Measurements from ENCODE around the gene UGT1A8.

Gene UGT1A8

GRCh38 chr2:233754872-233755611 is 137.6 kb downstream of the UGT1A8 start:
- in situ Hi-C loops (cut with HindIII; ENCODE audit: low pct_unique_long_range_greater_than_20kb, low sequenced_read_pairs): no loop called here
- DNase-seq (ENCODE audit: low read depth in 1 of 2, low spot score in 1 of 2): no peak
- TF ChIP-seq JUND (IDR thresholded peaks at IDR 0.05; ENCODE audit: low read depth): no peak

- no peak for TF ChIP-seq JUND (IDR thresholded peaks at IDR 0.05; ENCODE audit: low read depth)
- DNase-seq (ENCODE audit: low read depth in 1 of 2, low spot score in 1 of 2): no peak
- in situ Hi-C loops (cut with HindIII; ENCODE audit: low pct_unique_long_range_greater_than_20kb, low sequenced_read_pairs): no loop called here
Measured at GRCh38 chr2:233756429-233757081, 139.1 kb downstream of the UGT1A8 start.

GRCh38 chr2:233758141-233758540 is 140.7 kb downstream of the UGT1A8 start:
- TF ChIP-seq JUND (IDR thresholded peaks at IDR 0.05; ENCODE audit: low read depth): no peak
- in situ Hi-C loops (cut with HindIII; ENCODE audit: low pct_unique_long_range_greater_than_20kb, low sequenced_read_pairs): no loop called here
- DNase-seq (ENCODE audit: low read depth in 1 of 2, low spot score in 1 of 2): no peak

- in situ Hi-C loops (cut with HindIII; ENCODE audit: low pct_unique_long_range_greater_than_20kb, low sequenced_read_pairs): no loop called here
- no peak for DNase-seq (ENCODE audit: low read depth in 1 of 2, low spot score in 1 of 2)
Measured at GRCh38 chr2:233758849-233759248, 141.4 kb downstream of the UGT1A8 start.

GRCh38 chr2:233760043-233760442 is 142.6 kb downstream of the UGT1A8 start, which contains the start of gene UGT1A1:
TSS of gene UGT1A1 (plus strand) at chr2:233760270. CDS start at chr2:233760288, 18 bp downstream.
- in situ Hi-C loops (cut with HindIII; ENCODE audit: low pct_unique_long_range_greater_than_20kb, low sequenced_read_pairs): no loop called here
- TF ChIP-seq JUND (IDR thresholded peaks at IDR 0.05; ENCODE audit: low read depth): no peak
- DNase-seq (ENCODE audit: low read depth in 1 of 2, low spot score in 1 of 2): no peak

More at GRCh38 chr2:233758849-233759248, 141.4 kb downstream of the UGT1A8 start:
- no peak for TF ChIP-seq JUND (IDR thresholded peaks at IDR 0.05; ENCODE audit: low read depth)

- no peak for DNase-seq (ENCODE audit: low read depth in 1 of 2, low spot score in 1 of 2)
- in situ Hi-C loops (cut with HindIII; ENCODE audit: low pct_unique_long_range_greater_than_20kb, low sequenced_read_pairs): no loop called here
- no peak for TF ChIP-seq JUND (IDR thresholded peaks at IDR 0.05; ENCODE audit: low read depth)
Measured at GRCh38 chr2:233761040-233761769, 143.8 kb downstream of the UGT1A8 start.

- no peak for DNase-seq (ENCODE audit: low read depth in 1 of 2, low spot score in 1 of 2)
- no peak for TF ChIP-seq JUND (IDR thresholded peaks at IDR 0.05; ENCODE audit: low read depth)
- in situ Hi-C loops (cut with HindIII; ENCODE audit: low pct_unique_long_range_greater_than_20kb, low sequenced_read_pairs): no loop called here
Measured at GRCh38 chr2:233764264-233764663, 146.8 kb downstream of the UGT1A8 start.

- in situ Hi-C loops (cut with HindIII; ENCODE audit: low pct_unique_long_range_greater_than_20kb, low sequenced_read_pairs): no loop called here
- DNase-seq (ENCODE audit: low read depth in 1 of 2, low spot score in 1 of 2): no peak
- TF ChIP-seq JUND (IDR thresholded peaks at IDR 0.05; ENCODE audit: low read depth): no peak
Measured at GRCh38 chr2:233764761-233765160, 147.3 kb downstream of the UGT1A8 start.

- in situ Hi-C loops (cut with HindIII; ENCODE audit: low pct_unique_long_range_greater_than_20kb, low sequenced_read_pairs): no loop called here
- TF ChIP-seq JUND (IDR thresholded peaks at IDR 0.05; ENCODE audit: low read depth): no peak
- no peak for DNase-seq (ENCODE audit: low read depth in 1 of 2, low spot score in 1 of 2)
Measured at GRCh38 chr2:233766416-233766815, 149.0 kb downstream of the UGT1A8 start.

GRCh38 chr2:233768076-233768475 is 150.6 kb downstream of the UGT1A8 start:
- no peak for TF ChIP-seq JUND (IDR thresholded peaks at IDR 0.05; ENCODE audit: low read depth)
- in situ Hi-C loops (cut with HindIII; ENCODE audit: low pct_unique_long_range_greater_than_20kb, low sequenced_read_pairs): no loop called here
- DNase-seq (ENCODE audit: low read depth in 1 of 2, low spot score in 1 of 2): no peak

GRCh38 chr2:233769260-233769659 is 151.8 kb downstream of the UGT1A8 start:
- DNase-seq (ENCODE audit: low read depth in 1 of 2, low spot score in 1 of 2): no peak

GRCh38 chr2:233772153-233772552 is 154.7 kb downstream of the UGT1A8 start:
- TF ChIP-seq JUND (IDR thresholded peaks at IDR 0.05; ENCODE audit: low read depth): no peak
- no peak for DNase-seq (ENCODE audit: low read depth in 1 of 2, low spot score in 1 of 2)
- in situ Hi-C loops (cut with HindIII; ENCODE audit: low pct_unique_long_range_greater_than_20kb, low sequenced_read_pairs): no loop called here

More at GRCh38 chr2:233769260-233769659, 151.8 kb downstream of the UGT1A8 start:
- in situ Hi-C loops (cut with HindIII; ENCODE audit: low pct_unique_long_range_greater_than_20kb, low sequenced_read_pairs): no loop called here
- no peak for TF ChIP-seq JUND (IDR thresholded peaks at IDR 0.05; ENCODE audit: low read depth)

- in situ Hi-C loops (cut with HindIII; ENCODE audit: low pct_unique_long_range_greater_than_20kb, low sequenced_read_pairs): no loop called here
- TF ChIP-seq JUND (IDR thresholded peaks at IDR 0.05; ENCODE audit: low read depth): no peak
- DNase-seq (ENCODE audit: low read depth in 1 of 2, low spot score in 1 of 2): no peak
Measured at GRCh38 chr2:233772583-233772982, 155.2 kb downstream of the UGT1A8 start.

Measured in T47D (cell line).